AG09319 (cell line): Measurements from ENCODE around the gene CTSO.

ENCODE experiments used
- DNase-seq: peaks from one replicate; pipeline ENCODE4 v3.0.0-alpha.2; 2010; ENCODE audit warnings: low read depth; ENCODE audit errors: extremely low read depth
- TF ChIP-seq, protein P1 (sequence below): IDR thresholded peaks from 2 replicates; pipeline ENCODE4 v1.5.1; 2011; ENCODE audit warnings: low read depth, mild to moderate bottlenecking, inconsistent platforms, low read length, moderate library complexity

CTSO gene

DNA sequence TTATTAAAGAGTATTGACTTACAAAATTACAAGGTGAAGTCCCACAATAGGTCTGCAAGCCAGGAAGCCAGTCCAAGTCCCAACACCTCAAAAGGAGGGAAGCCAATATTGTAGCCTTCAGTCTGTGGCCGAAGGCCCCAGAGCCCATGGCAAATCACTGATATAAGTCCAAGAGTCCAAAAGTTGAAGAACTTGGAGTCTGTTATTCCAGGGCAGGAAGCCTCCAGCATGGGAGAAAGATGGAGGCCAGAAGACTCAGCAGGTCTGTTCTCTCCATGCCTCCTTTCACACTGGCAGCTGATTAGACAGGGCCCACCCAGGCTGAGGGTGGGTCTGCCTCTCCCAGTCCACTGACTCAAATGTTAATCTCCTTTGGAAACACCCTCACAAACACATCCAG, 32.1 kb downstream of the CTSO start:
- TF ChIP-seq, protein P1, sequence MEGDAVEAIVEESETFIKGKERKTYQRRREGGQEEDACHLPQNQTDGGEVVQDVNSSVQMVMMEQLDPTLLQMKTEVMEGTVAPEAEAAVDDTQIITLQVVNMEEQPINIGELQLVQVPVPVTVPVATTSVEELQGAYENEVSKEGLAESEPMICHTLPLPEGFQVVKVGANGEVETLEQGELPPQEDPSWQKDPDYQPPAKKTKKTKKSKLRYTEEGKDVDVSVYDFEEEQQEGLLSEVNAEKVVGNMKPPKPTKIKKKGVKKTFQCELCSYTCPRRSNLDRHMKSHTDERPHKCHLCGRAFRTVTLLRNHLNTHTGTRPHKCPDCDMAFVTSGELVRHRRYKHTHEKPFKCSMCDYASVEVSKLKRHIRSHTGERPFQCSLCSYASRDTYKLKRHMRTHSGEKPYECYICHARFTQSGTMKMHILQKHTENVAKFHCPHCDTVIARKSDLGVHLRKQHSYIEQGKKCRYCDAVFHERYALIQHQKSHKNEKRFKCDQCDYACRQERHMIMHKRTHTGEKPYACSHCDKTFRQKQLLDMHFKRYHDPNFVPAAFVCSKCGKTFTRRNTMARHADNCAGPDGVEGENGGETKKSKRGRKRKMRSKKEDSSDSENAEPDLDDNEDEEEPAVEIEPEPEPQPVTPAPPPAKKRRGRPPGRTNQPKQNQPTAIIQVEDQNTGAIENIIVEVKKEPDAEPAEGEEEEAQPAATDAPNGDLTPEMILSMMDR, result no peak
- DNase-seq, result no peak

DNA sequence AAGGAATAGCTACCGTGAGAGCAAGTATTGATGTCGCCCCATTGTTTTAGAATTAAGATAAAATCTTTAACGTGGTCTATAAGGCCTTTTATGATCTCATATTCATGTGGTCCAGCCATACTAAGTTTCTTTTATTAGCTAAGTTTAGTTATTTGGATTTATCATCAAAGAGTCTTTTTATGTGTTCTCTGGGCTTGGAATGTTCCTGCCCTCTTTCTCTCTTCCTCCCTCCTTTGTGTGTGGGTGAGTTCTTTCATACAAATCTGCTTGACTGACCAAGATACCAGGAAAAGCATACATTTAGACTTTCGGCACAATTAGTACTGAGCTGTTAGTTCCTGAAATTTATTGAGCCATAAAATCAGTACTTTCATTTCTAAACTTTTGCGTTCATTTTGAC, 38.9 kb downstream of the CTSO start:
- TF ChIP-seq, protein P1, result no peak
- DNase-seq, result no peak

DNA sequence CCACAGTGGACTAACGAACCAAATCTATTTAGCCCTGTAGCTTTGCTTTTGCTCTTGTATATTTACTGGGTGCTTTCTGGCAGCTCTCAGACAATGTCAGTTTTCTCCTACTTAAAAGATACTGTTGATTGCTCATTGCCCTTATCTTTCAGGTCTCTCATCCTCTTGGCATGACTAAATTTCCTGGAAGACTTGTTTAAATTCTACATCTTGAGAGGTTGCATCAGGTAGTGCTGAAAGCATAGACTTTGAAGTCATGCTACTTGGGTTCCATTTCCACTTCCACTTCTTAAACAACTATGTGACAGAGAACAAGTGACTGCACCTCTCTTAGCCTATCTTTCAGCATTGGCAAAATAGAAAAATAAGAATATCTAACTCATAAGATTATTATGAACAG, 41.8 kb downstream of the CTSO start:
- DNase-seq, result no peak
- TF ChIP-seq, protein P1, result no peak

DNA sequence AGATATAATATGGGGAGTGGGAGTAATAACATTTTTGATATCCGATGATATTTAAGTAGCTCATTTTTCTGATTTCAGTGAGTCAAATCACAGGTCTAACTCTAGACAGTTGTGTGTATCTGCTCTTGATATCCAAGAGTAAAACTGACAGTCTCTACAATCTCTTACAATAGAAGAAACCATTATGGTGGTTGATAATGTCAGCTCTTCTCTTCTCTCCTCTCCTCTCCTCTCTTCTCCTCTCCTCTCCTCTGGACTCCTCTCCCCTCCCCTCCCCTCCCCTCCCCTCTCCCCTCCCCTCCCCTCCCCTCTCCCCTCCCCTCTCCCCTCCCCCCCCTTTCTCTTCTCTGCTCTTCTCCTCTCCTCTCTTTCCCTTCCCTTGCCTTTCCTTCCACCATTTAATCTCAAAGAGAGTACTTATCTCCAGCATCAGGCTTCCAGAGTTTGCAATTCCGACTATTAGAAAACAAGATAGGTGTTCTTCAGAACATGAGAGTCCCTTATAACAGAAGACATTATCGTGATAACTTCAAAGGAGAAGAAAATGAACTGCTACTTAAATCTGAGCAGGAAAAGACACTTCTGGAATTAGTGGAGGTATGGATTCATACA, 43.9 kb downstream of the CTSO start:
- TF ChIP-seq, protein P1, result no peak
- DNase-seq, result no peak

DNA sequence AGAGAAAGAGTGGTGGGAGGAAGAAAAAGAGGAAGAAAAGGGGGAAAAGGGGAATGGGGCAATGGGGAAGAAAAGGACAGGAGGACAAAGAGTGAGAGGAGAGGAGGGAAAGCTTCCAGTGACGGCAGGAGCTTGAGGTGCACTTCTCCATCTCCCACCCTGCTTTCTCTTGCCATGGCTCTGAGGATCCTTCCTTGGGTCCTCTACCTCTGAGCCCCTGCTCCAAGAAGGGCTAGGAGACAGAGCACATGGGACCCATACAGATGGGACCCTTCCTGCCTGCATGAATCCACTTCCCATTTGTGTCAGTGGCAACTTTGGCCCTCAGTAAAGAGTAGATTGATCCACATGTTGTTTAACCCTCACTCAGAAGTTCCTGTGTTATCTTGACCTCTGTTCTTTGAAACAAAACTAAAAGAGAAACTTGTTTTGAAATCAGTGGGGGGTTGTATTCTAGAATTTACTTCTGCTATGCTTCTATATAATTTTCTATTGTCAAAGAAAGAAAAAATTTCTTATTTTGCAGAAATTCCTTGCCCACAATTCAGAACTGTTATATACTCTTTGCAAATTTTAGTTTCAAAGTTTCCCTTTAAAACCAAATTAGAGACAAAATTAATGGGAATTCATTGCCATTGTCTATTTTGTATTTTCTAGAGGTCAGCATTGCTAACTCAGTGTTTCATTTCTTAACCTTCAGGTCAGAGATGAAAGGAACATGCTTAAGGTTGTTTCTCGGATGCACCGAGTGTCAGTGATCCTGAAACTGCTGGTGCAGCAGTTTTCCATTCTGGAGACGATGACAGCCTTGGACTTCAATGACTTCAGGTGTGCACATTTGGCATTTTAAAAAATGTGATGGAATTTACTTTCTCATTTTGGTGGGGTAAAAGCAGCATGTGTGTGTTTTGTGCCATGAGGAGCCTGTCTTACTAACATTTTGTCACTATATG, 45.2 kb downstream of the CTSO start:
- DNase-seq, result no peak
- TF ChIP-seq, protein P1, result no peak

DNA sequence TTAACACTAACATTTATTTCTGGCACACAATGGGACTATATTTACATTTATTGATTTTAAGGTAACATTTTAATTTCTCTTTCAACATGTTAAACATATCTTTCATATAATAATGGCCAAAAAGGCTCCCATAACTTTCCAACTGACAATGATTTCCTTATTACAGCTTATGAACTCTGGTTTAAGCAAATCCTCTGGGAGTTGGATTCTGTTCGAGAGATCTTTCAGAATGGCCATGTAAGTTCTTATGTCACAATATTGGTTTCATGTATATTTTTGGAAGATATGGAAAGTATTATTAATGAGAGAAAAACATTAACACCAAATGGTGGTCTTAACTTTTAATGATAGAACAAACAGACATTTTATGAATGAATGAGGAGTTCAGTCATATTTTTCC, 46.1 kb downstream of the CTSO start:
- DNase-seq, result no peak
- TF ChIP-seq, protein P1, result no peak

DNA sequence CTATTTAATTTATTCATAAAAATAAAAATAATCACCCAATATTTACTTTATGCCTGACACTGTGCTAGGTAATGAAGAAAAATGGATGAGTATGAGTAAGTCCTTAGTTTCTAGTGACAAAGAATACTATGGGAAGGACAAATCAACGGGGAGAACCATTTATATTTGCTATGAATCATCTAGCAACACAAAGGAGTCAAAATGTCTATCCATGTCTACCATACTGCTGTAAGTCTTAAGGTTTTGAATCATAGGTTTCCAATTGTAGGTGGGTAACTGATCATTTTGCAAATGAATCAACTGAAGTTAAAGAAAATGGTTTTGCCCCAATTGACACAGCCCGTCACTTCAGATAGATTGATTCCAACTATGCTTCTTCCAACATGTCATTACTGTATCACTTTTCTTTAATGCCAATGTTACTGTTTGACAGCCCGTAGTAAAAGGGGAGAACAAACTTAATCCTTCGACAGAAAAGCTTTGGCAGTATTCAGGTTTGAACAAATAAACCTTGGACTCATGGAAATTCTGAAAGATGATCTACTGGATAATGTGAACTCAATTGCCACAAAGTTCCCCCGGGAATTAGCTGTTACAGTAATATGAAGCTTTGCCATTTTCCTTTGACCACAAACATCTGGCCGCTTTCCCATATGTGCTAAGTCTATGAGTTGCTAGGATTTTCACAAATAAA, 47.0 kb downstream of the CTSO start:
- peak; percentile 98 for DNase-seq
- TF ChIP-seq, protein P1, result no peak
